ENCODE measurements around the gene AP1S3.
A peak's percentile ranks its signal among the peaks of the same experiment; 100 is the strongest.
"Not testable (repeated sequence)": the region's sequence is repeated elsewhere in the genome, so short reads cannot be mapped to it uniquely, and the experiment has no call there.

The AP1S3 gene

GRCh38 chr2:223800908-223801307 is 36.5 kb downstream of the AP1S3 start:
- no peak for TF ChIP-seq CTCF (IDR thresholded peaks at IDR 0.05; ENCODE audit: extremely low read depth, missing control alignments)
- DNase-seq (ENCODE audit: low spot score), result no peak

- TF ChIP-seq CTCF (IDR thresholded peaks at IDR 0.05; ENCODE audit: extremely low read depth, missing control alignments), result peak; percentile 23
- DNase-seq (ENCODE audit: low spot score), result peak; percentile 60
These were observed 39.3 kb downstream of the AP1S3 start for GRCh38 chr2:223797811-223798721.

GRCh38 chr2:223797037-223797436 is 40.3 kb downstream of the AP1S3 start:
- TF ChIP-seq CTCF (IDR thresholded peaks at IDR 0.05; ENCODE audit: extremely low read depth, missing control alignments), result no peak
- DNase-seq (ENCODE audit: low spot score), result no peak

GRCh38 chr2:223789423-223789822 is 48.0 kb downstream of the AP1S3 start:
- no peak for DNase-seq (ENCODE audit: low spot score)
- no peak for TF ChIP-seq CTCF (IDR thresholded peaks at IDR 0.05; ENCODE audit: extremely low read depth, missing control alignments)

GRCh38 chr2:223788826-223789225 is 48.6 kb downstream of the AP1S3 start:
- TF ChIP-seq CTCF (IDR thresholded peaks at IDR 0.05; ENCODE audit: extremely low read depth, missing control alignments), result no peak
- DNase-seq (ENCODE audit: low spot score), result no peak

GRCh38 chr2:223788106-223788505 is 49.3 kb downstream of the AP1S3 start:
- not testable (repeated sequence) for DNase-seq (ENCODE audit: low spot score)

- TF ChIP-seq CTCF (IDR thresholded peaks at IDR 0.05; ENCODE audit: extremely low read depth, missing control alignments), result no peak
- peak; percentile 20 for DNase-seq (ENCODE audit: low spot score)
These were observed 50.0 kb downstream of the AP1S3 start for GRCh38 chr2:223787358-223787757.

GRCh38 chr2:223786943-223787342 is 50.4 kb downstream of the AP1S3 start:
- DNase-seq (ENCODE audit: low spot score), result no peak
- no peak for TF ChIP-seq CTCF (IDR thresholded peaks at IDR 0.05; ENCODE audit: extremely low read depth, missing control alignments)
